Type B pancreatic cell (in vitro differentiated cells): ENCODE results near the gene TFR2. TPM values are rescaled to one million over a fixed set of nuclear protein-coding genes. Genes with fewer than 3 reads are reported as not detected.

Experiments used
- DNase-seq: peaks from one replicate; pipeline ENCODE4 v3.0.0; 2021; ENCODE audit warnings: mixed read lengths; ENCODE audit not compliant: unreplicated experiment; ENCODE audit errors: extremely low spot score
- H3K27ac Mint-ChIP-seq: 2 replicates; pipeline ENCODE4 v1.8.0; 2021; ENCODE audit warnings: mild to moderate bottlenecking, mixed read lengths
- H3K27me3 Mint-ChIP-seq: 2 replicates; pipeline ENCODE4 v1.8.0; 2021; ENCODE audit warnings: mixed read lengths
- H3K36me3 Mint-ChIP-seq: 2 replicates; pipeline ENCODE4 v1.8.0; 2021; ENCODE audit warnings: mixed read lengths
- H3K4me1 Mint-ChIP-seq: one replicate; pipeline ENCODE4 v1.8.0; 2021; ENCODE audit warnings: mixed read lengths; ENCODE audit not compliant: unreplicated experiment
- H3K4me3 Mint-ChIP-seq: 2 replicates; pipeline ENCODE4 v1.8.0; 2021; ENCODE audit warnings: mild to moderate bottlenecking, mixed read lengths
- H3K9me3 Mint-ChIP-seq: 2 replicates; pipeline ENCODE4 v1.8.0; 2021; ENCODE audit warnings: mixed read lengths
- total RNA-seq: library from RNA; stranded (reverse); gene quantifications from 2 replicates; pipeline ENCODE4 v1.2.1, GENCODE V29; 2021; ENCODE audit warnings: low replicate concordance
- TF ChIP-seq, protein P1 (sequence below): fragments of 200-600 bp; sonication (generic); conservative IDR thresholded peaks from 2 replicates; pipeline ENCODE4 v1.5.0; 2021; ENCODE audit warnings: antibody characterized with exemption, mild to moderate bottlenecking

Gene TFR2
- total RNA-seq, 1 donor from 2014 or later: 1.8 TPM

DNA sequence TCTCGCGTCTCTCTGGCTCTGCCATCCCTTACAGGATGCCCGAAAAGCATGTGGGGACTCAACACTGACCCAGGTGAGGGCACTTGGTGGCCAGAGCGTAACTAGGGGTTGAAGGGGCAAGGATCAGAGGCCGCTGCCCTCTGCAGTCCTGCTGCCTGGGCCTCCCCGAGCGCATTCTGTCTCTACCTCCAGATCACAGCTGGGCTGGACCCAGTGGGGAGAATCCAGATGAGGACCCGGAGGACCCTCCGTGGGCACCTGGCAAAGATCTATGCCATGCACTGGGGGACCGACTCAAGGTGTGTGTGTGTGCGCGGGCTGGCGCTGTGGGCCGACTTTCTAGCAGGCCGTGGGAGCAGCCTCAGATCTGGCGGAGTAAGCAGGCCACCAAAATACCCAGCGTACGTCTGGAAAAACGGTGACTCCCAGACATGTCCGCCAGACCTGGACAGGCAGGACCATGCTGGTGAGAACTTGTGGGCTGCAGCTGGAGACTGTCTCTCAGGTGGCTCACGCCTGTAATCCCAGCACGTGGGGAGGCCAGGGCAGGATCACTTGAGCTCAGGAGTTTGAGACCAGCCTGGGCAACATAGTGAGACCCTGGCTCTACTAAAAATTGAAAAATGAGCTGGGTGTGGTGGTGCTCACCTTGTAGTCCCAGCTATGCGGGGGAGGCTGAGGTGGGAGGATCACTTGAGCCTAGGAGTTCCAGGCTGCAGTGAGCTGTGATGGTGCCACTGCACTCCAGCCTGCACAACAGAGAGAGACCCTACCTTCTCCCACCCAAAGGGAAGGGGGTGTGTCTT, 35.4 kb upstream of the TFR2 start:
- H3K27ac Mint-ChIP-seq: no peak overlapping the region
- no peaks in the 10 kb centered on the region for H3K9me3 Mint-ChIP-seq
- peaks cover 3% of the 10 kb centered on the region for H3K36me3 Mint-ChIP-seq
- TF ChIP-seq, protein P1, sequence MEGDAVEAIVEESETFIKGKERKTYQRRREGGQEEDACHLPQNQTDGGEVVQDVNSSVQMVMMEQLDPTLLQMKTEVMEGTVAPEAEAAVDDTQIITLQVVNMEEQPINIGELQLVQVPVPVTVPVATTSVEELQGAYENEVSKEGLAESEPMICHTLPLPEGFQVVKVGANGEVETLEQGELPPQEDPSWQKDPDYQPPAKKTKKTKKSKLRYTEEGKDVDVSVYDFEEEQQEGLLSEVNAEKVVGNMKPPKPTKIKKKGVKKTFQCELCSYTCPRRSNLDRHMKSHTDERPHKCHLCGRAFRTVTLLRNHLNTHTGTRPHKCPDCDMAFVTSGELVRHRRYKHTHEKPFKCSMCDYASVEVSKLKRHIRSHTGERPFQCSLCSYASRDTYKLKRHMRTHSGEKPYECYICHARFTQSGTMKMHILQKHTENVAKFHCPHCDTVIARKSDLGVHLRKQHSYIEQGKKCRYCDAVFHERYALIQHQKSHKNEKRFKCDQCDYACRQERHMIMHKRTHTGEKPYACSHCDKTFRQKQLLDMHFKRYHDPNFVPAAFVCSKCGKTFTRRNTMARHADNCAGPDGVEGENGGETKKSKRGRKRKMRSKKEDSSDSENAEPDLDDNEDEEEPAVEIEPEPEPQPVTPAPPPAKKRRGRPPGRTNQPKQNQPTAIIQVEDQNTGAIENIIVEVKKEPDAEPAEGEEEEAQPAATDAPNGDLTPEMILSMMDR: no peak
- peaks cover 10% of the 10 kb centered on the region for H3K4me1 Mint-ChIP-seq
- peak overlapping the region; percentile 85 for H3K4me3 Mint-ChIP-seq
- H3K27me3 Mint-ChIP-seq: peaks cover 2% of the 10 kb centered on the region
- DNase-seq: no peak

DNA sequence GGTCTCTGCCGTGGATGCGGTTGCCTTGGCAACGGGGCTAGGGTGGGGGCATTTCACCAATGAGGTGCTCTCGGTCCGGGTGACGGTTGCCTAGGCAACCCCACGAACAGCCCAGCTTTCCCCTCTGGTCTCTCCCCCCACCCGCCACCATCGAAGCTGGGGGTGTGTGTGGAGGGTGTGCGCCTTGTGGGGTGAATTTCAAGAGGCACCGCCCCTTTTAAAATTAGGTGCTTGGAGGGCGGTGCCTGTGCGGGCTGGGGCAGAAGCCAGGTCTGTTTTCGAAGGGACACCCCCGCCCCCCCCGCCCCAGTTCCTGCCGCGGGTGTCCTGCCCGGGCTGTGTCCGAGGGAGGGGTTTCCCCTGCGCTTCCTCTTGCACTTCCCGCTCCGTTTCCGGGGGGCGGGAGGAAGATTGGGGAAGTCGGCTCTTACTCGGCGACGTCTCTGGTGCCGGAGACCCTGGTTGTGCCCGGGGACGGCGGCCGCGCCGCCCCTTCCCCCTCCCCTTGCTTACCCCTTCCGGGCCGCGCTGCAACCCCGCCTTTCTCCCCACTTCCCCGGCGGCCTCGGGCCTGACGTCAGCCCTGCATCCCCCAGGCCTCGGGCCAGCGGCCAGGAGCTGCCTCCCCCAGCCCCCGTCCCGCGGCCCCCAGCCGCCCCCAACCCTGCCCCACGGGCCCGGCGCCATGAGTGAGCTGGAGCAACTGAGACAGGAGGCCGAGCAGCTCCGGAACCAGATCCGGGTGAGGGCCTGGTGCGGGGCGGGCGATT, 34.4 kb upstream of the TFR2 start:
- peaks cover 10% of the 10 kb centered on the region for H3K4me1 Mint-ChIP-seq
- TF ChIP-seq, protein P1: no peak
- DNase-seq: no peak
- peaks cover 7% of the 10 kb centered on the region for H3K27me3 Mint-ChIP-seq
- H3K27ac Mint-ChIP-seq: no peak overlapping the region
- peaks cover 3% of the 10 kb centered on the region for H3K36me3 Mint-ChIP-seq
- peak overlapping the region; percentile 85 for H3K4me3 Mint-ChIP-seq
- no peaks in the 10 kb centered on the region for H3K9me3 Mint-ChIP-seq

DNA sequence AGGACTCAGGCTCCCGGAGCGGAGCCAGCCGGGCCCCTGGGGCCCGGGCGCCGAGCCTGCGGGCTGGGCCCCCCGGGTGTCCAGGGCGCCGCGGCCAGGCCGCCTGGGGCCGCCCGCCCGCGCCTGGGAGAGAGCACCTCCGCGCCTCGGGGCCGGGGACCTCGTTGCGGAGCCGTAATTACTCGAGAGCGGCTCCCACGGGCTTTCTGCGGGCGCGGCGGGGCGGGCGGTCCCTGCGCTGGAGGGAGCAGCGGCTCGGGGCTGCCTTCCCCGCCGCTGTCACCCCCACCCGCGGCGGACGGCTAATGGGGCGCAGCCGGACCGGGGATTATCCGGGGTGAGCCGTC, 33.7 kb upstream of the TFR2 start:
- Mint-ChIP-seq H3K4me3 (peak overlapping the region; percentile 95), H3K4me1 (peaks cover 7% of the 10 kb centered on the region), H3K27me3 (peaks cover 9% of the 10 kb centered on the region), H3K36me3 (peaks cover 3% of the 10 kb centered on the region), H3K9me3 (no peaks in the 10 kb centered on the region), H3K27ac (no peak overlapping the region)
- TF ChIP-seq, protein P1: no peak
- DNase-seq: no peak

DNA sequence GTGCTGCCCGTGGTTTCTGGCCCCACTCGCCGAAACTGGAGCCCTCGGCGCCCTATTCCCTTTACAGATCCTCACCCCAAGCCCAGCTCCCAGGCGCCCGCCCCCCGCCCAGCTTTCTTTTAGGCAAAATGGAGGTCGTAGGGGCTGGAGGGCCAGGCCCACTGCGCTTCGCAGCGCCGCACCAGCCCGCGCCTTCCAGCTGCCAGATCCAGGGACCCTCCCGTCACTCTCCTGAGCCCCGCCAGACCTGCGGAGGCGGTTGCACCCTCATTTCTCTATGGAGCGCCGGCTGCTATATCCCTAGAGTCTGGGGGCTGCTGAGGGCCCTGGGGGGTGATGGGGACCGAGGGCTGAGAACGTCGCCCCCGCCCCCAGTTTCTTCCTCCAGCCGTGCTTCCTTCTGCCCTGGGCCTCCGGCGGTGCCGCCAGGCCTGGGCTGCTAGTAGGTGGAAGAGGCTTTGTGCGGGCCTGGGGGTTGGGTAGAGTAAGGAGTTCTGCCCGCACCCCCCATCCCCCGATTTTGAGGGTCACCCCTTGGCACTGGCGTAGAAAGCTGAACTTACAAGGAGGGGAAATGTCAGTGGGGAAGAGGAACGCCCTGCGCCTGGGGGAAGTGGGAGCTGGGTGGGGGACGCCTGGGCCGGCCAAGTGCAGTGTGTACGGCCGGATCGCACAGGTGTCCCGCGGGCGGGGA, 33.2 kb upstream of the TFR2 start:
- H3K4me3 Mint-ChIP-seq: peak overlapping the region; percentile 95
- H3K27ac Mint-ChIP-seq: peak overlapping the region; percentile 75
- H3K27me3 Mint-ChIP-seq: peaks cover 9% of the 10 kb centered on the region
- DNase-seq: no peak
- no peaks in the 10 kb centered on the region for H3K9me3 Mint-ChIP-seq
- peaks cover 3% of the 10 kb centered on the region for H3K36me3 Mint-ChIP-seq
- peaks cover 6% of the 10 kb centered on the region for H3K4me1 Mint-ChIP-seq
- TF ChIP-seq, protein P1: no peak

DNA sequence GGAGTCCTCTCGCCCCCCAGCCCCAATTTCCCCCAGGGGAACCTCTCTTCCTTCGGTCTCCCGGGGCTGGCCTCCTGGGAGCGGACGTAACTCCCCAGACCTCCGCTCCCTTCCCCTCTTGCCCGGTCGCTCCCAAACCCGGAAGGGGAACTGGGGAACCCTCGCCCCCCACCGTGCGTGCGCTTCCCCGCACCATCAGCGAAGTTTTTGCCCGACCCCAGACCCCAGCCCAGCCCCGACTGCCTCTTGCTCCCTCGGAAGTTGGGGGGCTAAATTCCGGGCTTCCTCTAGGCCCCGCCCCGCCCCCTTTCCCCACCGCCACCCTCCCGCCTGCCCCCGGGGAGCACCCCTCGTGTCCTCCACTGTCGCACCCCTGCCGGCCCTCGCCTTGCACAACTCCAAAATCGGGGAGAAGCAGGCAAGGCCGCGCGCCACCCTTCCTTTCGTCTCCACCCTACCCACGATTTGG, 32.6 kb upstream of the TFR2 start:
- H3K27ac Mint-ChIP-seq: peak overlapping the region; percentile 75
- H3K4me3 Mint-ChIP-seq: peak overlapping the region; percentile 95
- no peaks in the 10 kb centered on the region for H3K9me3 Mint-ChIP-seq
- peaks cover 6% of the 10 kb centered on the region for H3K4me1 Mint-ChIP-seq
- H3K36me3 Mint-ChIP-seq: no peaks in the 10 kb centered on the region
- TF ChIP-seq, protein P1: no peak
- peaks cover 9% of the 10 kb centered on the region for H3K27me3 Mint-ChIP-seq
- no peak for DNase-seq
